ENCODE data around the gene DLGAP1.

Gene DLGAP1

DNA sequence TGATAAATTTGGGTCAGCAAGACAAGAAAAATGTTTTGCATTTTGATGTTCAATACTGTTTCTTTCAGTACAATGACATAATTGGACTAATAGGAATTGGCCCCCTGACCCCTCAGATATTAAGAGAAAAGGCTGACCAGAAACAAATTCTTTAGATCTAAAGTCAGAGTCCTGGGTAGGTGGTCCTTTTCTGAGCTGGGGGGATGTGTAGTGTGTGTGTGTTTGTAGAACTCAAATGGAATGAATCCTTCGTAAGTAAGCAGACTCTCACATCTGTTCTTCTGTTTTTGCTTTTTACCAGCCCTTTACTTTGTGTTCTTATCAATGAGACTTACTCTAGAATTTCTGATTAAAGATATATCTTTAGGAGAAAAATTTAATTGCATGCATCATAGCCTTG is 677.4 kb downstream of the DLGAP1 start:
- DNase-seq (ENCODE audit: low read depth in 2 of 2) = no peak

DNA sequence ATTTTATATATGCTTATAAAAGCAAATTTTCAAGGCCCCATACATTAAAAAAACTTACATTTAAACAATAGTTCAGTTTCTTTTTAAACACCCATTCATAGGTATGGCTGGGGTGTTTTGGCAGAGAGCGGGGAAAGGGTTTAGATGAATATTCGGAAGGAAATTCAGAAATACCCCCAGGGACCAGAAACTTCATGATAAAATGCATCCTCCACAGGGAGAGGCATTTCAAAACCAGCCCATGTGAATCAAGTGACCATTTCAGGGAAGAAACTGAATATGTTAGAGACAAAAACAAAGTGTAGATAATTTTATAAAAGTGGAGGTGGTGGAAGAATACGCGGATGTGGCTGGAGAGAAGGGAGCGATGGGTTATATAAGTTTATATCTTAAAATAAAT is 678.0 kb downstream of the DLGAP1 start:
- DNase-seq (ENCODE audit: low read depth in 2 of 2) = no peak

DNA sequence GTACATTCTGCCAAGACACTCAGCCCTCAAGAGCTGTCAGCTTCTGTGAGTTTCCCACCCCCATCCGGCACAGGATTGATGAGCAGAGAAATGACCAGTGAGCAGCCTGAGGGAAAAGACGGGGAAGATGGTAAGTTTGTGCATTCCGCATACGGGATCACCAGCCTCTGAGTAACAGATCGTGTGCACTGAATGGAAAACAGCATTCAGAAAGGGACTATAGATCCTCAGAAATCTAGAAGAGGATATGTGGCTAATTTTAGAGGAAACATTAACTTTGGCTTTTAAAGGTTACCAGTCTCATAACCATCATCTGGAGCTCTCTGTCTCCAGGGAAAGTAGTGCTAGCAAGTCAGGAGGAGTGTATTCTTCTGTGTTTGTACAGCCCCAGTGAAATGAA is 679.1 kb downstream of the DLGAP1 start:
- no peak for DNase-seq (ENCODE audit: low read depth in 2 of 2)

DNA sequence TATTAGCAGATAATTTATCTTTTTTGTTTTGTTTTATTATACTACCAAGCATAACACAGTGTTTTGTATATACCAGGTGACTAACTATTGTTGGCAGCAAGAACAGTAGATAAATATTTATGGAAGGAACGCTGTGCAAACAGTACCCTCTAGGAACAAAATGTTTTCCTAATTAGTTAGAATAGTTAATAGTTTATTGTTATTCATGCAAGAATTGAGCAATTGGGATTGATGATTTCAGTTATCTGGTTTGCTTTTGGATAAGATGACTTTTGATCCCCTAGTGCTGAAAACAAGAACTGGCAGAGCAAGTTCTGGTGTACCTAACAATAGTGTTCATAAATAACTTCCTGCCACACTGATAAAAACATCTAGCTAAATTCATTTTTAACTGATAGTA is 681.8 kb downstream of the DLGAP1 start:
- DNase-seq (ENCODE audit: low read depth in 2 of 2) = no peak

DNA sequence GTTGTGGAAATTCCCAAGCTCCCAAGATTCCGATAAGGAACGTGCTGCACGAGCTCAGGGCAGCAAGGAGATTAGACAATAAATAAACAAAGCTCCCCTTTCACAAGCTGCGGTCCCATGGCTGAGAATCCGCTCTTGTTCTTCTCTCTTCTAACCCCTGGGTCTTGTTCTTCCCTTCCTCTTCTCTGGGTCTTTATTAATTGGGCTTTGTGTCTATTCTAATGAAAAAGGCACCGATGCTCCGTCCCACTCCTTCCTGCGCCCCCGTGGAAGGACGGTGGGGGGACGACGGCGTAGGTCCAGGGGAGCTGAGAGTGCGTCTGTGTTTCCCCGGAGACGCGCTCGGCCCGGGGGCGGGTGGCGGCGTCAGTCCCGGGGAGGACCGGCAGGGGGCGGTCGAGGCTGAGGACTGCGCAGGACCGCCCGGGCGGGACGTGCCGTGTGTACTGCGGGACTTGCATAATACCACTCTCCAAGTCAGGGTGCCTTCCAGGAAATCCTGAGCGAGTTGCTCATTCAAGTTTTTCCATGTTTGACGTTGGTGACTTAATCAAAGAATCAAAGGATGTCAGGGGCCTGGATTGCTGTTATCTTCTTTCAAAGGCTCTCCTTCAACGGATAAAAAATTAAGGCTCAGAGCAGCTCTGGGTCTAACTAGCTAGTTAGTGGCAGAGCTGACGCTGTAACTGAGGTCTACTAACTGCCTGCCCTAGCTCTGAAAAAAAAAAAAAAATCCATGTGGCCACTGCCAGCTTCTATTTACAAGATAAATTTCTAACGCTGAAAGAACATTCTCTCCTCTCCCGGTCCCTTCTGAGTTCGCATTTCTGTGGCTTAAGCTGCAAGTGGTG is 683.8 kb downstream of the DLGAP1 start:
- peak; percentile 63 to 75 for DNase-seq (ENCODE audit: low read depth in 2 of 2)

- DNase-seq (ENCODE audit: low read depth in 2 of 2) = no peak
These were observed 693.8 kb downstream of the DLGAP1 start for GRCh38 chr18:3761266-3761665.

- no peak for DNase-seq (ENCODE audit: low read depth in 2 of 2)
These were observed 694.4 kb downstream of the DLGAP1 start for GRCh38 chr18:3760741-3761140.

DNA sequence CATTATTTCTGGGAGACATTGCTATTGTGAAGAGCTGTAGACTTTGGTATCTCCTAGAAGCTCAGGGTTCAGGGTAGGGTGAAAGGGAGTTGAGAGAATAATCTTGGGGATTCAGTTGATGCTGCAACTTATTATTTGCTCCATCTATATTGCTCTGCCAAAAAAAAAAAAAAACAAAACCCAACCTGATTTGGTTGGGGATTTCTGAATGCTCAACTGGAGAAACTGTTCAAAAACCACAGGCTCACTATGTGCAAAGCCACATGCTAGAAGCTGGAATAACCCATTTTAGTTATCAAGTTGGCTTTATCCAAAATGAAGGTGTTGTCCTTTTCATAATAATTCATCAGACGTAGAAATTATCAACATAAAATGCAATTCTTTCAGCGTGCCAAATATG is 696.0 kb downstream of the DLGAP1 start:
- DNase-seq (ENCODE audit: low read depth in 2 of 2) = no peak

DNA sequence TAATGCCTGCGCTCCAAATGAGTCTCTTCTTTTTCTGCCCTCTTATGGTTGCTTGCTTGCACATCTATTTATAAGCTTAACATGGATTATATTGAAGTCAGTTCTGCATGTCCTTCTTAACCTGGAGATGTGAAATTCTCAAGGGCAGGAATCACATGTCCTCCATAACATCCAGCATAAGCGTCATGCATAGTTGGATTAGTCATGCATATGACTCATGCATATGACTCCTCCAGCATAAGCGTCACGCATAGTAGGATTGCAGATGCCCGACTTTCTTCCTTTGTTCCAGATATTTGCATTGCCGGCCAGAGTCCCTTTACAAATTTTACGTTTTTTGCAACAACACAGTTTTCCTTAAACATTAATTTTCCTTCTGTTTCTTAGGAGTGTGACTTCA is 696.6 kb downstream of the DLGAP1 start:
- no peak for DNase-seq (ENCODE audit: low read depth in 2 of 2)

DNA sequence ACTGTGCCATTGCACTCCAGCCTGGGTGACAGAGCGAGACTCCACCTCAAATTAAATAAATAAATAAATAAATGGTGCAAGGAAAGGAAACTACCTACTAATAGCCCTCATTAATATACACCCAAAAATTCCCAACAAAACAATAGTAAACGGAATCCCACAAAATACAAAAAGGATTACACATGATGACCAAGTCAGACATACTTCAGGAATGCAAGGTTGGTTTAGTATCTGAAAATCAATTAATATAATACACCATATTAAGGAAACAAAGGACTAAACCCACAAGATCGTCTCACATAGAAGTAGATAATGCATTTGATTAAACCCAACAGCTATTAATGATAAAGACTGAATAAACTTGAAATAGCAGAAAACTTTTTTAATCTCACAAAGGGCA is 697.7 kb downstream of the DLGAP1 start:
- no peak for DNase-seq (ENCODE audit: low read depth in 2 of 2)

- no peak for DNase-seq (ENCODE audit: low read depth in 2 of 2)
These were observed 702.0 kb downstream of the DLGAP1 start for GRCh38 chr18:3753106-3753505.

- DNase-seq (ENCODE audit: low read depth in 2 of 2) = no peak
These were observed 707.0 kb downstream of the DLGAP1 start for GRCh38 chr18:3748086-3748485.

- no peak for DNase-seq (ENCODE audit: low read depth in 2 of 2)
These were observed 707.7 kb downstream of the DLGAP1 start for GRCh38 chr18:3747176-3747973.

DNA sequence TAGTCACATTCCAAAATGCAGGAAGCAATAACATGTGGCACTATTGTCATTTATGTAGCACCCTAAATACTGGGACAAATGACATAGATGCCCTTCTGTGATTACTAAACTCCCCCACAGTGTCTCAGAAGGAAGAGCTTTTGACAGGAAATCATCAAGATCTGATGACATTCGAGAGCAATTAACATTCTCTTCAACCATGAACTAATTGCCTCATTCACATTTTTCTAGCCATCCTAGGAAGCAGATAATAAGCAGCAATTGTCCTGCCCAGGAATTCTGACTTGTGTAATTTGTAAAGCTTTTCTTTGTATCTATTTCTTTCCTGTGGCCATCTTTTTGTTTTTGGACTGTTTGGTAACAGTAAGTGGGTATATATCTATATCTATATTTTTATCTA is 712.6 kb downstream of the DLGAP1 start:
- DNase-seq (ENCODE audit: low read depth in 2 of 2) = no peak

- no peak for DNase-seq (ENCODE audit: low read depth in 2 of 2)
These were observed 713.8 kb downstream of the DLGAP1 start for GRCh38 chr18:3741333-3741732.

- no peak for DNase-seq (ENCODE audit: low read depth in 2 of 2)
These were observed 726.2 kb downstream of the DLGAP1 start for GRCh38 chr18:3728704-3729437.

DNA sequence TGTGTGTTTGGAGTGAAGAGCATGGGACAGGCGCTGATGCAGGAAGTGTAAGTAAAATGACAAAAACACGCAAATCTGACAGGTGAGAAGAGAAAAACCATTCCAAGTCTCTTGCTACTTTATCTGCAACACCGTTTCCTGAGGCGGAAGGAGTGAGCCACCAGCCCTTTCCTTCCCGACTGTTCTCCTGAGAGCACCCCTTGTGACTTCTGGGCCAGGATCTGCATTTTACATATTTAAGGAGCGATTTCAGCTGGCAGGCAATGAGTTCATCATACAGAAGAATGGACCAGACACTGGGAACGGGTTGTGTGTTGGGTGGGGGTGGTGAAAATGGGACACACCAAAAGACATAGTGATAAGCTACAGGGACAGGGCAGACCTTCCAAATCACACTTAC is 727.8 kb downstream of the DLGAP1 start:
- no peak for DNase-seq (ENCODE audit: low read depth in 2 of 2)

DNA sequence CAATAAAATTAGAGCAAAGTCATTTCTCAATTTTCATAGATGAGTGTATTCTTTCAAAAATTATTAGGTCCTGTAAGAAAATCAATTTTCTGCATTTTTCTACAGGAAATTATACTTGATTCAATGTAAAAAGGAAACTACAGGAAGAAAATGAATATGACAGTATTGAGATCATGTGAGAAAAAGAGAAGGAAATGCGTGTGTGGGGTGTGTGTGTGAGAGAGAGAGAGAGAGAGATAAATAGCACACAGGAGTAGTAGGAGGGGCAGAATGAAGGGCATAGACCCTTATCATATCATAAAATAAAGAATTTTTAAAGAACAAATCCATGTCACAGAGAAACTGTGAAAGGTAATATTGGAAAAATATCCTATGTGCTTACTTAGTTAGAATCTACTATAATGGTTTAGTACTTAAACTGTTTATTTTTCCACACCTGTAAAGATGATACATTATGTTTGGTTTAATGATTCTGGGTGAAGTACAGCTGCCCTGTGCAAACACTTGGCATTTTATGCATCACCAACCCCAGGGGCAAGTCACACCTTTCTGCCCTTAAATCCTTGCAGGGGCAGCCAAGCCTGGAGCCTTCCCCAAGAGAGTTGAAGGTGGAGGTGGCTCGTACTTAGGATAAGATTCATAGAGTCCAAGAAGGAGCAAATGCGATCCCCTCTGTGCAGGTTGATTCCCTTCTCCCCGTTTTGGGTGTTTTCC is 728.7 kb downstream of the DLGAP1 start:
- no peak for DNase-seq (ENCODE audit: low read depth in 2 of 2)

GRCh38 chr18:3725115-3725514 is 730.0 kb downstream of the DLGAP1 start:
- no peak for DNase-seq (ENCODE audit: low read depth in 2 of 2)

DNA sequence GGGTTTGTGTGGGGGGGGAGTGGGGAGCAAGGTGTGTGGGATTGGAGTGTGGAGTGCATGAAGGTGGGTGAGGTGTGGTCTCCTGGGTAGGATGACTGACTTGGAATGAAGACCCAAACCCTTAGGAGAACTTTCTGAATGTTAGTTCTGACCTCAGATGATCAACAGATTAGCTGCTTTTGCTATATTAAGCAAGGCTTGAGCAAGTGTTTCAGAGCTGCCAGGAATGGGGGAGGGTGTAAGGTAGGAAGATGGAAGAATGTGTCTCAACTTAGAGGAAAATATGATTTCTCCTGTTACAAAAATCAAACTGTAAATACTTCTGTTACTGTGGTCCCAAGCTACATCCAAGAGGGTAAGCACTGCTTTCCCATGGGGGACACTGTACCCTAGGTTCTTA is 731.6 kb downstream of the DLGAP1 start:
- DNase-seq (ENCODE audit: low read depth in 2 of 2) = no peak

GRCh38 chr18:3722649-3723433 is 732.3 kb downstream of the DLGAP1 start:
- DNase-seq (ENCODE audit: low read depth in 2 of 2) = no peak

Data from stimulated activated CD4-positive, alpha-beta T cell treated with anti-CD3 and anti-CD28 coated beads, Interleukin-15, amount 100 ng/mL, for 48 hours (primary cell).